ENCODE data around the gene PPP6R2.

The PPP6R2 gene

GRCh38 chr22:50485221-50486131 lies 142.3 kb downstream of the PPP6R2 start:
- no peak for DNase-seq (ENCODE audit: low read depth in 2 of 2)

- no peak for DNase-seq (ENCODE audit: low read depth in 2 of 2)
Observed at GRCh38 chr22:50486561-50487289, 143.6 kb downstream of the PPP6R2 start, which contains the start of gene MIOX. TSS of gene MIOX (plus strand) at chr22:50486859. CDS start at chr22:50486898, 39 bp downstream.

GRCh38 chr22:50487290-50488005 lies 144.3 kb downstream of the PPP6R2 start:
- no peak for DNase-seq (ENCODE audit: low read depth in 2 of 2)

GRCh38 chr22:50488006-50488677 lies 145.0 kb downstream of the PPP6R2 start:
- no peak for DNase-seq (ENCODE audit: low read depth in 2 of 2)

- DNase-seq (ENCODE audit: low read depth in 2 of 2) = no peak
Observed at GRCh38 chr22:50488886-50489285, 145.8 kb downstream of the PPP6R2 start.

- DNase-seq (ENCODE audit: low read depth in 2 of 2) = no peak
Observed at GRCh38 chr22:50489363-50490243, 146.5 kb downstream of the PPP6R2 start.

GRCh38 chr22:50490531-50491308 lies 147.6 kb downstream of the PPP6R2 start:
- no peak for DNase-seq (ENCODE audit: low read depth in 2 of 2)
